Measurements from ENCODE around the gene KLHL36. TPM values are rescaled to one million over a fixed set of nuclear protein-coding genes. Genes with fewer than 3 reads are reported as not detected.
A peak's percentile ranks its signal among the peaks of the same experiment; 100 is the strongest.

Gene KLHL36
- total RNA-seq, 4 donors from 2014 or later: 43.4 to 70.7 (median 67.2) TPM

DNA sequence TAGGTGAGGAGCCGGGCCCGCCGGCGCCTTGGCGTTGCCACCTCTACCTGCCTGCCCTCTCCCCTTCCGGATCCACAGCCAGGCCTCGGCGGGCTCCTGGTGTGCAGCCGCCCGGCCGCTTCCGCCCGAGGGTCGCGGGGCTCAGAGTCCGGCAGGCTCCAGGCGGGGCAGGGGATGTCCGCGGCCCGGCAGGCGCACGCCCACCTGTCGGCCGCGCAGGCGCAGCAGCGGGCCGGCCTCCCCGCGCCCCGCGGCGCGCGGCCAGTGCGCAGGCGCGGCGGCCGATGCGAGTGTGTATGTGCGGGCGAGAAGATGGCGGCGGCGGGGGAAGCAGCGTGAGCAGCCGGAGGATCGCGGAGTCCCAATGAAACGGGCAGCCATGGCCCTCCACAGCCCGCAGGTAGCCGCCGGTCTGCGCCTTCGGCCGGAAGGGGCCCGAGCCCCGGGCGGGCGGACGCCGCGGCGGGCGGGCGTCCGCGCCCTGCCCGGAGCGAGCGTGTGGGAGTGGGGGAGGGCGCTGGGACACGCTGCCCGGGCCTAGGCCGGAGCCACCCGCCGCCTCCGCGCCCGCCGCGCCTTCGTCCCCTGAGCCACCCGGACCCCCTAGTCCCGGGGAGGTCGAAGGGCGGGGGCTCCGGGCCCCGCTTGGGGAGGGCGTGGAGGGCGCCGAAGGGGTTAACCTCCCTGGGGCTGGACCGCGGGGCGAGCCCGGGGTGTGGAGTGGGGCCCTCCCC is 51.6 kb downstream of the KLHL36 start, which contains the start of gene USP10:
TSS of gene USP10 (plus strand) at position 289 of the 734 bp plus-strand sequence. CDS start at position 380, 91 bp downstream.
- peak; percentile 83 to 84 for DNase-seq (ENCODE audit: low spot score in 2 of 2)
- H3K9me3 ChIP-seq: no peaks in the 10 kb centered on the region
- H3K4me3 ChIP-seq: peak within 1 kb of the TSS; percentile 100
- peak within 1 kb of the TSS; percentile 92 for H3K27ac ChIP-seq
- no peaks in the 10 kb centered on the region for H3K27me3 ChIP-seq
- no peaks in the 10 kb centered on the region for H3K36me3 ChIP-seq
- WGBS: under 1% methylated on average over 28 of the region's 97 CpGs
- no peak for TF ChIP-seq EP300 (IDR thresholded peaks at IDR 0.05)
- peak; percentile 7 to 44 for TF ChIP-seq POLR2A (IDR thresholded peaks at IDR 0.05)
- peaks cover 33% of the 10 kb centered on the region for H3K4me1 ChIP-seq

GRCh38 chr16:84700446-84701300 is 52.4 kb downstream of the KLHL36 start:
- Histone ChIP-seq H3K27me3 (no peaks in the 10 kb centered on the region), H3K4me3 (peak overlapping the region; percentile 100), H3K9me3 (no peaks in the 10 kb centered on the region), H3K4me1 (peaks cover 33% of the 10 kb centered on the region), H3K36me3 (no peaks in the 10 kb centered on the region), H3K27ac (peak overlapping the region; percentile 92)
- TF ChIP-seq POLR2AphosphoS5 (IDR thresholded peaks at IDR 0.05): no peak
- TF ChIP-seq EP300 (IDR thresholded peaks at IDR 0.05): no peak
- no peak for TF ChIP-seq POLR2A (IDR thresholded peaks at IDR 0.05)
- TF ChIP-seq, protein P1, sequence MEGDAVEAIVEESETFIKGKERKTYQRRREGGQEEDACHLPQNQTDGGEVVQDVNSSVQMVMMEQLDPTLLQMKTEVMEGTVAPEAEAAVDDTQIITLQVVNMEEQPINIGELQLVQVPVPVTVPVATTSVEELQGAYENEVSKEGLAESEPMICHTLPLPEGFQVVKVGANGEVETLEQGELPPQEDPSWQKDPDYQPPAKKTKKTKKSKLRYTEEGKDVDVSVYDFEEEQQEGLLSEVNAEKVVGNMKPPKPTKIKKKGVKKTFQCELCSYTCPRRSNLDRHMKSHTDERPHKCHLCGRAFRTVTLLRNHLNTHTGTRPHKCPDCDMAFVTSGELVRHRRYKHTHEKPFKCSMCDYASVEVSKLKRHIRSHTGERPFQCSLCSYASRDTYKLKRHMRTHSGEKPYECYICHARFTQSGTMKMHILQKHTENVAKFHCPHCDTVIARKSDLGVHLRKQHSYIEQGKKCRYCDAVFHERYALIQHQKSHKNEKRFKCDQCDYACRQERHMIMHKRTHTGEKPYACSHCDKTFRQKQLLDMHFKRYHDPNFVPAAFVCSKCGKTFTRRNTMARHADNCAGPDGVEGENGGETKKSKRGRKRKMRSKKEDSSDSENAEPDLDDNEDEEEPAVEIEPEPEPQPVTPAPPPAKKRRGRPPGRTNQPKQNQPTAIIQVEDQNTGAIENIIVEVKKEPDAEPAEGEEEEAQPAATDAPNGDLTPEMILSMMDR (IDR thresholded peaks at IDR 0.05): no peak
- DNase-seq (ENCODE audit: low spot score in 2 of 2): no peak
- WGBS: 4% methylated on average over 14 of the region's 28 CpGs

- H3K27ac ChIP-seq: no peak overlapping the region
- no peak overlapping the region for H3K4me3 ChIP-seq
- no peaks in the 10 kb centered on the region for H3K27me3 ChIP-seq
- TF ChIP-seq POLR2AphosphoS5 (IDR thresholded peaks at IDR 0.05): no peak
- TF ChIP-seq POLR2A (IDR thresholded peaks at IDR 0.05): no peak
- no peak for TF ChIP-seq EP300 (IDR thresholded peaks at IDR 0.05)
- TF ChIP-seq, protein P1 (IDR thresholded peaks at IDR 0.05): no peak
- no peaks in the 10 kb centered on the region for H3K36me3 ChIP-seq
- WGBS: 89% methylated on average over 10 of the region's 10 CpGs
- no peak for DNase-seq (ENCODE audit: low spot score in 2 of 2)
- peaks cover 33% of the 10 kb centered on the region for H3K4me1 ChIP-seq
- no peaks in the 10 kb centered on the region for H3K9me3 ChIP-seq
Measured at GRCh38 chr16:84703681-84704080, 55.4 kb downstream of the KLHL36 start.

DNA sequence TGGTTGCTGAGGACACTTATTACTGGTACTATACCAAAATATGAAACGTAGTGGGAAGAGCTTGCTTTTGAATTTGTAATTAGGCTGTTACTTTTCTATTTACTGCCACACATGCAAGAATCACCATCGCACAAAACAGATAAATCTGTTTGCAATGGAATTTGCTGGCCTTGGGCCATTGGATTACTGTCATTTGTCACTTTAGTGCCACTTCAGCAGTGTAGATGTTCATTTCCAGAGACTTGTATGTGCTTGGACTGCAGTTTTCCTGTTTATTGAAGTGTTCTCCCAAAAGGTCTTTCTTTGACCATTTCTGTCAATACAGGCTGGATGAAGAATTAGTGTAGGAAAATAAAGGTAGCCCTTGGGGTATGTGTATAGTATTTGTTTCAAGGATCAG is 55.9 kb downstream of the KLHL36 start:
- no peak for DNase-seq (ENCODE audit: low spot score in 2 of 2)
- H3K4me1 ChIP-seq: peaks cover 29% of the 10 kb centered on the region

DNA sequence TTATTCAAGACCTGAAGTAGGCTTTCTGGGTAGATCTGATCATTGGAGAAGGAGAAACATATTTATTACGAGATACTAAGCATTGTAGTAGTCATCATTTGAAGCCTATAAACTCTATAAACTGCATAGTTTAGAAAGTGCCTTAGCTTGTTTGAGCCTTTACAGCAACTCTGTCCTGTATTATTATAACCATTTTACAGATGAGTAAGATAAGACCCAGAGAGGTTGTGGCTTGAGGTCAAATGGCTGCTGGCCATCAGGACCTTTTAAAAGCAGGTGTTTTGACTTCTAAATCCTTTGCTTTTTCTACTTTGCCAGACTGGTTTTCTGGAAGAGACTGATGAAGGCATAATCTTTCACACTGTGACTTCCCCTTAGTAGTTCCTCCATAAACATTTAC is 58.5 kb downstream of the KLHL36 start:
- peaks cover 19% of the 10 kb centered on the region for H3K4me1 ChIP-seq
- TF ChIP-seq, protein P1 (IDR thresholded peaks at IDR 0.05): no peak
- TF ChIP-seq POLR2A (IDR thresholded peaks at IDR 0.05) (no peak), POLR2AphosphoS5 (IDR thresholded peaks at IDR 0.05) (no peak), EP300 (IDR thresholded peaks at IDR 0.05) (no peak)
- no peaks in the 10 kb centered on the region for H3K9me3 ChIP-seq
- H3K4me3 ChIP-seq: no peak overlapping the region
- H3K36me3 ChIP-seq: no peaks in the 10 kb centered on the region
- H3K27ac ChIP-seq: no peak overlapping the region
- 86% methylated on average over 1 of the region's 1 CpG for WGBS
- no peaks in the 10 kb centered on the region for H3K27me3 ChIP-seq
- no peak for DNase-seq (ENCODE audit: low spot score in 2 of 2)

More for the DNA sequence above, 55.9 kb downstream of the KLHL36 start:
- Histone ChIP-seq H3K9me3 (no peaks in the 10 kb centered on the region), H3K36me3 (no peaks in the 10 kb centered on the region), H3K4me3 (no peak overlapping the region), H3K27ac (no peak overlapping the region), H3K27me3 (no peaks in the 10 kb centered on the region)
- TF ChIP-seq EP300 (IDR thresholded peaks at IDR 0.05): no peak
- TF ChIP-seq, protein P1 (IDR thresholded peaks at IDR 0.05): no peak
- no peak for TF ChIP-seq POLR2AphosphoS5 (IDR thresholded peaks at IDR 0.05)
- TF ChIP-seq POLR2A (IDR thresholded peaks at IDR 0.05): no peak
- WGBS: 44% methylated on average over 2 of the region's 2 CpGs

Measured in suprapubic skin (tissue), 4 donors.